HG03175 (cell line): ENCODE data around the gene TSEN34.
"Not testable (repeated sequence)": the region's sequence is repeated elsewhere in the genome, so short reads cannot be mapped to it uniquely, and the experiment has no call there.

Source experiments
- ATAC-seq: cut with Tn5 transposase; IDR thresholded peaks from one replicate; pipeline ENCODE4 v1.9.1; 2021; ENCODE audit warnings: mild to moderate bottlenecking, moderate library complexity; ENCODE audit not compliant: unreplicated experiment

TSEN34 gene

GRCh38 chr19:54160182-54160811 lies 30.8 kb upstream of the TSEN34 start:
- no peak for ATAC-seq

- no peak for ATAC-seq
Measured at GRCh38 chr19:54160854-54161253, 30.3 kb upstream of the TSEN34 start.

GRCh38 chr19:54162241-54162805 lies 28.8 kb upstream of the TSEN34 start:
- no peak for ATAC-seq

- no peak for ATAC-seq
Measured at GRCh38 chr19:54162884-54163283, 28.2 kb upstream of the TSEN34 start.

GRCh38 chr19:54164369-54165068 lies 26.6 kb upstream of the TSEN34 start:
- ATAC-seq: no peak

- no peak for ATAC-seq
Measured at GRCh38 chr19:54165222-54165621, 25.9 kb upstream of the TSEN34 start.

- no peak for ATAC-seq
Measured at GRCh38 chr19:54168174-54168917, 22.8 kb upstream of the TSEN34 start.

- ATAC-seq: no peak
Measured at GRCh38 chr19:54169149-54169740, 21.9 kb upstream of the TSEN34 start.

- ATAC-seq: not testable (repeated sequence)
Measured at GRCh38 chr19:54171736-54172431, 19.2 kb upstream of the TSEN34 start.

- ATAC-seq: no peak
Measured at GRCh38 chr19:54172471-54173358, 18.4 kb upstream of the TSEN34 start, which contains the start of gene TMC4. Gene TMC4 (minus strand): TSS chr19:54173160. CDS start chr19:54173117, 43 bp downstream.

GRCh38 chr19:54173359-54173699 lies 17.8 kb upstream of the TSEN34 start:
- no peak for ATAC-seq

- no peak for ATAC-seq
Measured at GRCh38 chr19:54173951-54174834, 16.9 kb upstream of the TSEN34 start.

GRCh38 chr19:54178581-54179261 lies 12.4 kb upstream of the TSEN34 start:
- no peak for ATAC-seq

GRCh38 chr19:54179262-54179852 lies 11.8 kb upstream of the TSEN34 start:
- ATAC-seq: no peak

- no peak for ATAC-seq
Measured at GRCh38 chr19:54179921-54180461, 11.1 kb upstream of the TSEN34 start.

GRCh38 chr19:54180691-54181091 lies 10.4 kb upstream of the TSEN34 start:
- ATAC-seq: no peak

GRCh38 chr19:54181894-54182293 lies 9.2 kb upstream of the TSEN34 start:
- ATAC-seq: not testable (repeated sequence)
